SK-N-SH (cell line): Measurements from ENCODE around the gene PRKCD. TPM values are rescaled to one million over a fixed set of nuclear protein-coding genes. Genes with fewer than 3 reads are reported as not detected.
A peak's percentile ranks its signal among the peaks of the same experiment; 100 is the strongest.

ENCODE experiments used
- CTCF ChIA-PET: fragments of 300-600, 350-600 bp; formaldehyde crosslinking; extraction: SDS; loops from one replicate; lab custom pipeline; 2021; lab: Yijun Ruan, JAX
- POLR2A ChIA-PET: fragments of 350-600 bp; sonication (Branson Sonifier 250); formaldehyde crosslinking; extraction: SDS; loops from one replicate; lab custom pipeline; 2020; ENCODE audit warnings: antibody characterized with exemption, inconsistent platforms; lab: Yijun Ruan, JAX
- DNase-seq: peaks from one replicate; pipeline ENCODE4 v3.0.0; 2012
- H2AFZ ChIP-seq: fragments of 200-600 bp; sonication (generic); 2 replicates; pipeline ENCODE4 v1.8.1; 2016; ENCODE audit warnings: antibody characterized with exemption, mild to moderate bottlenecking, low read depth
- H3F3A ChIP-seq: fragments of 200-600 bp; sonication (generic); replicated peaks from 2 replicates; pipeline ENCODE3; 2016; ENCODE audit warnings: antibody characterized with exemption, mild to moderate bottlenecking; ENCODE audit not compliant: insufficient read depth
- H3K27ac ChIP-seq, 2 experiments: fragments of 200-500 bp in 1 of 2; fragments of 200-600 bp in 1 of 2; sonication (Bioruptor generic) in 1 of 2; sonication (generic), shearing (Covaris generic) in 1 of 2; 2 replicates each; pipeline versions ENCODE4 v1.5.1 to v1.6.1; 2014 to 2016; ENCODE audit warnings: low read depth in 2 of 2, inconsistent platforms in 1 of 2, low read length in 1 of 2, mild to moderate bottlenecking in 1 of 2, mixed read lengths in 1 of 2
- H3K27me3 ChIP-seq: fragments of 200-600 bp; sonication (generic), shearing (Covaris generic); 2 replicates; pipeline ENCODE4 v1.6.1; 2016; ENCODE audit warnings: mixed run types; ENCODE audit not compliant: insufficient read depth
- H3K36me3 ChIP-seq, 2 experiments: fragments of 200-500 bp in 1 of 2; fragments of 200-600 bp in 1 of 2; sonication (Bioruptor generic) in 1 of 2; sonication (generic) in 1 of 2; replicated peaks in 1 of 2; 2 replicates each; pipeline versions ENCODE3 to v1.5.1; 2014 to 2016; ENCODE audit warnings: low read length in 1 of 2, mild to moderate bottlenecking in 1 of 2; ENCODE audit not compliant: insufficient read depth in 2 of 2, control insufficient read depth in 1 of 2
- H3K4me1 ChIP-seq, 2 experiments: fragments of 200-500 bp in 1 of 2; fragments of 200-600 bp in 1 of 2; sonication (Bioruptor generic) in 1 of 2; sonication (generic), shearing (Covaris generic) in 1 of 2; 2 replicates each; pipeline versions ENCODE4 v1.5.1 to v1.6.1; 2014 to 2016; ENCODE audit warnings: low read depth in 1 of 2, low read length in 1 of 2, mixed run types in 1 of 2; ENCODE audit not compliant: insufficient read depth in 2 of 2, control insufficient read depth in 1 of 2
- H3K4me2 ChIP-seq: fragments of 200-600 bp; sonication (generic), shearing (Covaris generic); 2 replicates; pipeline ENCODE4 v1.6.1; 2017; ENCODE audit warnings: mixed run types
- H3K4me3 ChIP-seq, 2 experiments: fragments of 200-500 bp in 1 of 2; fragments of 200-600 bp in 1 of 2; sonication (Bioruptor generic) in 1 of 2; sonication (generic), shearing (Covaris generic) in 1 of 2; 2 replicates each; pipeline versions ENCODE4 v1.5.1 to v1.8.1; 2014 to 2016; ENCODE audit warnings: low read depth in 2 of 2, inconsistent platforms in 1 of 2, low read length in 1 of 2, mild to moderate bottlenecking in 1 of 2, mixed read lengths in 1 of 2, moderate library complexity in 1 of 2
- H3K79me2 ChIP-seq: fragments of 200-600 bp; sonication (generic); 2 replicates; pipeline ENCODE4 v1.8.1; 2017; ENCODE audit warnings: mild to moderate bottlenecking; ENCODE audit not compliant: insufficient read depth
- H3K9ac ChIP-seq: fragments of 200-600 bp; sonication (generic); 2 replicates; pipeline ENCODE4 v1.6.1; 2017; ENCODE audit warnings: mixed run types
- H3K9me2 ChIP-seq: fragments of 200-600 bp; sonication (generic); 2 replicates; pipeline ENCODE4 v1.6.1; 2017; ENCODE audit warnings: mixed run types
- H3K9me3 ChIP-seq: fragments of 200-600 bp; sonication (generic); 2 replicates; pipeline ENCODE4 v1.6.1; 2017; ENCODE audit warnings: mixed run types, mild to moderate bottlenecking, moderate library complexity
- H4K20me1 ChIP-seq: fragments of 200-600 bp; sonication (generic); 2 replicates; pipeline ENCODE4 v1.6.1; 2017; ENCODE audit warnings: mild to moderate bottlenecking, mixed run types; ENCODE audit not compliant: insufficient read depth
- CHD2 ChIP-seq: fragments of 150-350 bp; IDR thresholded peaks from 2 replicates; pipeline ENCODE4 v1.6.1; 2018; ENCODE audit warnings: low read length; ENCODE audit not compliant: partially characterized antibody
- ELF1 ChIP-seq: IDR thresholded peaks from 2 replicates; pipeline ENCODE4 v1.4.0; 2012
- EP300 ChIP-seq, 2 experiments: IDR thresholded peaks; 2 replicates each; pipeline versions ENCODE4 v1.4.0 to v1.6.1; 2012; ENCODE audit warnings: borderline replicate concordance in 1 of 2, low read depth in 1 of 2, low read length in 1 of 2
- EZH2phosphoT487 ChIP-seq: fragments of 200-600 bp; sonication (generic); IDR thresholded peaks from 2 replicates; pipeline ENCODE4 v1.6.1; 2017; ENCODE audit warnings: low read depth, mixed run types, mild to moderate bottlenecking, antibody characterized with exemption, moderate library complexity, borderline replicate concordance
- FOSL2 ChIP-seq: IDR thresholded peaks from 2 replicates; pipeline ENCODE4 v1.4.0; 2012; ENCODE audit warnings: low read depth, mild to moderate bottlenecking, moderate library complexity, borderline replicate concordance
- FOXJ3 ChIP-seq: sonication (generic); formaldehyde crosslinking; IDR thresholded peaks from 2 replicates; pipeline ENCODE4 v1.5.1; 2020; ENCODE audit warnings: mild to moderate bottlenecking, missing genetic modification reagents
- FOXM1 ChIP-seq: IDR thresholded peaks from 2 replicates; pipeline ENCODE4 v1.4.0; 2012; ENCODE audit warnings: low read depth, mild to moderate bottlenecking
- GATA2 ChIP-seq: sonication (generic); formaldehyde crosslinking; IDR thresholded peaks from 2 replicates; pipeline ENCODE4 v1.5.0; 2020; ENCODE audit warnings: mild to moderate bottlenecking, missing genetic modification reagents
- JUND ChIP-seq: IDR thresholded peaks from 2 replicates; pipeline ENCODE4 v1.4.0; 2012
- MEF2A ChIP-seq: IDR thresholded peaks from 2 replicates; pipeline ENCODE4 v1.4.0; 2012; ENCODE audit warnings: low read depth, borderline replicate concordance
- NFIC ChIP-seq: IDR thresholded peaks from 2 replicates; pipeline ENCODE4 v1.4.0; 2012; ENCODE audit warnings: borderline replicate concordance
- NRF1 ChIP-seq: IDR thresholded peaks from 2 replicates; pipeline ENCODE4 v1.6.1; 2012; ENCODE audit warnings: low read depth, mild to moderate bottlenecking, low read length
- RCOR1 ChIP-seq: fragments of 150-350 bp; IDR thresholded peaks from 2 replicates; pipeline ENCODE4 v1.6.1; 2017; ENCODE audit warnings: antibody characterized with exemption, low read length
- RFX5 ChIP-seq: IDR thresholded peaks from 2 replicates; pipeline ENCODE4 v1.6.1; 2012; ENCODE audit warnings: mild to moderate bottlenecking, improper control_type of control experiment, low read length
- RXRA ChIP-seq: IDR thresholded peaks from 2 replicates; pipeline ENCODE4 v1.4.0; 2012; ENCODE audit warnings: low read depth, mild to moderate bottlenecking, borderline replicate concordance
- SMC3 ChIP-seq: IDR thresholded peaks from 2 replicates; pipeline ENCODE4 v1.6.1; 2012; ENCODE audit warnings: low read depth, low read length, improper control_type of control experiment
- TAF1 ChIP-seq: IDR thresholded peaks from 2 replicates; pipeline ENCODE4 v1.6.1; 2012; ENCODE audit warnings: low read depth, mild to moderate bottlenecking, low read length, moderate library complexity, borderline replicate concordance
- TEAD4 ChIP-seq: IDR thresholded peaks from 2 replicates; pipeline ENCODE4 v1.4.0; 2012; ENCODE audit warnings: mild to moderate bottlenecking, borderline replicate concordance; ENCODE audit not compliant: insufficient read depth
- YY1 ChIP-seq: IDR thresholded peaks from 2 replicates; pipeline ENCODE4 v1.4.0; 2012; ENCODE audit warnings: low read depth, mild to moderate bottlenecking
- WGBS: methylation state at CpG from one replicate; pipeline ENCODE4 v1.1.6; 2017; ENCODE audit warnings: low lambda C conversion rate; 5-methylcytosine and 5-hydroxymethylcytosine counted together
- polyA plus RNA-seq, 3 experiments: library from polyadenylated mRNA; depleted of rRNA; stranded (reverse); fragments of >200 nt; gene quantifications; 2 replicates each; pipeline ENCODE4 v1.2.3, GENCODE V29; 2012
- TF ChIP-seq, protein P1 (sequence below): IDR thresholded peaks from 2 replicates; pipeline ENCODE4 v1.4.0; 2012; ENCODE audit warnings: low read depth, borderline replicate concordance
- TF ChIP-seq, protein P2 (sequence below): fragments of 200-600 bp; sonication (generic); IDR thresholded peaks from 2 replicates; pipeline ENCODE4 v1.6.1; 2017; ENCODE audit warnings: antibody characterized with exemption, mild to moderate bottlenecking, moderate library complexity
- TF ChIP-seq, protein P3 (sequence below): fragments of 150-350 bp; IDR thresholded peaks from 2 replicates; pipeline ENCODE4 v1.6.1; 2017; ENCODE audit warnings: antibody characterized with exemption, low read length, low read depth, borderline replicate concordance
- TF ChIP-seq, protein P4 (sequence below): IDR thresholded peaks from 2 replicates; pipeline ENCODE4 v1.4.0; 2012; ENCODE audit warnings: low read depth, borderline replicate concordance
- TF ChIP-seq, protein P5 (sequence below): IDR thresholded peaks from 2 replicates; pipeline ENCODE4 v1.4.0; 2012; ENCODE audit warnings: low read depth
- TF ChIP-seq, protein P6 (sequence below): IDR thresholded peaks from 2 replicates; pipeline ENCODE4 v1.6.1; 2012; ENCODE audit warnings: mild to moderate bottlenecking, low read depth, low read length, moderate library complexity

Gene PRKCD
- polyA plus RNA-seq, 1 of the 3 experiments (the other 2 are of a cell fraction): 29.0 TPM

DNA sequence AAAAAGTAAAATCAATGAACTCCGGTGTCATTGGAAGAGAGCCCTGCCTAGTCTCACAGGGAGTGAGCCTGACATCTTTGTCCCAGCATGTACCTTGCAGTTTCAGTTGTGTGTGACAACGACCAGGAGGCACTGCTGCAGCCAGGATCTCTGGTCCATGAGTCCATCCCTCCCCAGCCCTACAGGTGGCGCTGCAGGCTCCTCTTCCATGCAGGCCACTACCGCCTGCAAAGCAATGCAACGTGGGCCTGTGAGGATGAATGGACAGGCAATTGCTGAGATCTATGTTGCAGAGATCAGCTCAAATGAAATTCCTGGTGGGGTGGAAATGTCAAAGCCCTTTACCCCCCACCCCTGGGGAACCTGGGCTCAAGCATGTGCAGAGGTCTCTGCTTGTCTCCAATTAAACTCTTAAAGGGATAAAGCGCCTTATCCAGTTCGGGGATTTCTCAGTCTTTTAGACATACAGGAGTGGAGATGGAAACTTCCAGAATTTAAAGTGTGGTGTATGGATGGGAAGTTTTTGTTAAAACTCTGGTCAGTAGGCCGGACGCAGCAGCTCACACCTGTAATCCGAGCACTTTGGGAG lies 59.0 kb downstream of the PRKCD start:
- no peaks in the 10 kb centered on the region for H3K27me3 ChIP-seq
- H3K79me2 ChIP-seq: no peaks in the 10 kb centered on the region
- peaks cover 4 to 24% of the 10 kb centered on the region in 2 experiments for H3K36me3 ChIP-seq
- H2AFZ ChIP-seq: no peak overlapping the region
- H3F3A ChIP-seq: peaks cover 17% of the 10 kb centered on the region
- H3K27ac ChIP-seq: no peak overlapping the region
- H3K9ac ChIP-seq: no peak overlapping the region
- no peak overlapping the region; a peak in 1 of 4 replicates for H3K4me3 ChIP-seq
- H3K4me2 ChIP-seq: no peak overlapping the region
- peak; percentile 91 for DNase-seq
- no peaks in the 10 kb centered on the region for H4K20me1 ChIP-seq
- WGBS: 67% methylated on average over 6 of the region's 10 CpGs
- no peaks in the 10 kb centered on the region for H3K9me2 ChIP-seq
- no peaks in the 10 kb centered on the region for H3K9me3 ChIP-seq
- CTCF ChIA-PET: interaction anchor here (0.6 to 4.1 kb wide), 31 partner anchors 9 to 699 kb away, joined by 3 to 18 read pairs (median 3); no protein-coding TSS in a partner anchor
- no peaks in the 10 kb centered on the region for H3K4me1 ChIP-seq
- POLR2A ChIA-PET: interaction anchor here (1.2 kb wide), 1 partner anchor 22 kb away, joined by 3 read pairs; no protein-coding TSS in a partner anchor
- no peak for TF ChIP-seq NFIC
- TF ChIP-seq RFX5: no peak
- TF ChIP-seq TAF1: no peak
- no peak for TF ChIP-seq TEAD4
- no peak for TF ChIP-seq RXRA
- TF ChIP-seq JUND: no peak
- TF ChIP-seq, protein P1, sequence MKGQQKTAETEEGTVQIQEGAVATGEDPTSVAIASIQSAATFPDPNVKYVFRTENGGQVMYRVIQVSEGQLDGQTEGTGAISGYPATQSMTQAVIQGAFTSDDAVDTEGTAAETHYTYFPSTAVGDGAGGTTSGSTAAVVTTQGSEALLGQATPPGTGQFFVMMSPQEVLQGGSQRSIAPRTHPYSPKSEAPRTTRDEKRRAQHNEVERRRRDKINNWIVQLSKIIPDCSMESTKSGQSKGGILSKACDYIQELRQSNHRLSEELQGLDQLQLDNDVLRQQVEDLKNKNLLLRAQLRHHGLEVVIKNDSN: no peak
- TF ChIP-seq, protein P2, sequence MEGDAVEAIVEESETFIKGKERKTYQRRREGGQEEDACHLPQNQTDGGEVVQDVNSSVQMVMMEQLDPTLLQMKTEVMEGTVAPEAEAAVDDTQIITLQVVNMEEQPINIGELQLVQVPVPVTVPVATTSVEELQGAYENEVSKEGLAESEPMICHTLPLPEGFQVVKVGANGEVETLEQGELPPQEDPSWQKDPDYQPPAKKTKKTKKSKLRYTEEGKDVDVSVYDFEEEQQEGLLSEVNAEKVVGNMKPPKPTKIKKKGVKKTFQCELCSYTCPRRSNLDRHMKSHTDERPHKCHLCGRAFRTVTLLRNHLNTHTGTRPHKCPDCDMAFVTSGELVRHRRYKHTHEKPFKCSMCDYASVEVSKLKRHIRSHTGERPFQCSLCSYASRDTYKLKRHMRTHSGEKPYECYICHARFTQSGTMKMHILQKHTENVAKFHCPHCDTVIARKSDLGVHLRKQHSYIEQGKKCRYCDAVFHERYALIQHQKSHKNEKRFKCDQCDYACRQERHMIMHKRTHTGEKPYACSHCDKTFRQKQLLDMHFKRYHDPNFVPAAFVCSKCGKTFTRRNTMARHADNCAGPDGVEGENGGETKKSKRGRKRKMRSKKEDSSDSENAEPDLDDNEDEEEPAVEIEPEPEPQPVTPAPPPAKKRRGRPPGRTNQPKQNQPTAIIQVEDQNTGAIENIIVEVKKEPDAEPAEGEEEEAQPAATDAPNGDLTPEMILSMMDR: peak; percentile 94
- TF ChIP-seq, protein P3, sequence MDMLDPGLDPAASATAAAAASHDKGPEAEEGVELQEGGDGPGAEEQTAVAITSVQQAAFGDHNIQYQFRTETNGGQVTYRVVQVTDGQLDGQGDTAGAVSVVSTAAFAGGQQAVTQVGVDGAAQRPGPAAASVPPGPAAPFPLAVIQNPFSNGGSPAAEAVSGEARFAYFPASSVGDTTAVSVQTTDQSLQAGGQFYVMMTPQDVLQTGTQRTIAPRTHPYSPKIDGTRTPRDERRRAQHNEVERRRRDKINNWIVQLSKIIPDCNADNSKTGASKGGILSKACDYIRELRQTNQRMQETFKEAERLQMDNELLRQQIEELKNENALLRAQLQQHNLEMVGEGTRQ: no peak
- no peak for TF ChIP-seq FOSL2
- peak; percentile 57 for TF ChIP-seq CHD2
- no peak for TF ChIP-seq MEF2A
- TF ChIP-seq FOXJ3 (CRISPR knock-in tag): no peak
- TF ChIP-seq, protein P4, sequence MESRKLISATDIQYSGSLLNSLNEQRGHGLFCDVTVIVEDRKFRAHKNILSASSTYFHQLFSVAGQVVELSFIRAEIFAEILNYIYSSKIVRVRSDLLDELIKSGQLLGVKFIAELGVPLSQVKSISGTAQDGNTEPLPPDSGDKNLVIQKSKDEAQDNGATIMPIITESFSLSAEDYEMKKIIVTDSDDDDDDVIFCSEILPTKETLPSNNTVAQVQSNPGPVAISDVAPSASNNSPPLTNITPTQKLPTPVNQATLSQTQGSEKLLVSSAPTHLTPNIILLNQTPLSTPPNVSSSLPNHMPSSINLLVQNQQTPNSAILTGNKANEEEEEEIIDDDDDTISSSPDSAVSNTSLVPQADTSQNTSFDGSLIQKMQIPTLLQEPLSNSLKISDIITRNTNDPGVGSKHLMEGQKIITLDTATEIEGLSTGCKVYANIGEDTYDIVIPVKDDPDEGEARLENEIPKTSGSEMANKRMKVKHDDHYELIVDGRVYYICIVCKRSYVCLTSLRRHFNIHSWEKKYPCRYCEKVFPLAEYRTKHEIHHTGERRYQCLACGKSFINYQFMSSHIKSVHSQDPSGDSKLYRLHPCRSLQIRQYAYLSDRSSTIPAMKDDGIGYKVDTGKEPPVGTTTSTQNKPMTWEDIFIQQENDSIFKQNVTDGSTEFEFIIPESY: no peak
- TF ChIP-seq SMC3: peak; percentile 71
- TF ChIP-seq, protein P5, sequence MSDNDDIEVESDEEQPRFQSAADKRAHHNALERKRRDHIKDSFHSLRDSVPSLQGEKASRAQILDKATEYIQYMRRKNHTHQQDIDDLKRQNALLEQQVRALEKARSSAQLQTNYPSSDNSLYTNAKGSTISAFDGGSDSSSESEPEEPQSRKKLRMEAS: peak; percentile 85
- TF ChIP-seq, protein P6, sequence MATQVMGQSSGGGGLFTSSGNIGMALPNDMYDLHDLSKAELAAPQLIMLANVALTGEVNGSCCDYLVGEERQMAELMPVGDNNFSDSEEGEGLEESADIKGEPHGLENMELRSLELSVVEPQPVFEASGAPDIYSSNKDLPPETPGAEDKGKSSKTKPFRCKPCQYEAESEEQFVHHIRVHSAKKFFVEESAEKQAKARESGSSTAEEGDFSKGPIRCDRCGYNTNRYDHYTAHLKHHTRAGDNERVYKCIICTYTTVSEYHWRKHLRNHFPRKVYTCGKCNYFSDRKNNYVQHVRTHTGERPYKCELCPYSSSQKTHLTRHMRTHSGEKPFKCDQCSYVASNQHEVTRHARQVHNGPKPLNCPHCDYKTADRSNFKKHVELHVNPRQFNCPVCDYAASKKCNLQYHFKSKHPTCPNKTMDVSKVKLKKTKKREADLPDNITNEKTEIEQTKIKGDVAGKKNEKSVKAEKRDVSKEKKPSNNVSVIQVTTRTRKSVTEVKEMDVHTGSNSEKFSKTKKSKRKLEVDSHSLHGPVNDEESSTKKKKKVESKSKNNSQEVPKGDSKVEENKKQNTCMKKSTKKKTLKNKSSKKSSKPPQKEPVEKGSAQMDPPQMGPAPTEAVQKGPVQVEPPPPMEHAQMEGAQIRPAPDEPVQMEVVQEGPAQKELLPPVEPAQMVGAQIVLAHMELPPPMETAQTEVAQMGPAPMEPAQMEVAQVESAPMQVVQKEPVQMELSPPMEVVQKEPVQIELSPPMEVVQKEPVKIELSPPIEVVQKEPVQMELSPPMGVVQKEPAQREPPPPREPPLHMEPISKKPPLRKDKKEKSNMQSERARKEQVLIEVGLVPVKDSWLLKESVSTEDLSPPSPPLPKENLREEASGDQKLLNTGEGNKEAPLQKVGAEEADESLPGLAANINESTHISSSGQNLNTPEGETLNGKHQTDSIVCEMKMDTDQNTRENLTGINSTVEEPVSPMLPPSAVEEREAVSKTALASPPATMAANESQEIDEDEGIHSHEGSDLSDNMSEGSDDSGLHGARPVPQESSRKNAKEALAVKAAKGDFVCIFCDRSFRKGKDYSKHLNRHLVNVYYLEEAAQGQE: no peak
- no peak for TF ChIP-seq EP300 (IDR thresholded peaks at IDR 0.05; ENCODE audit: borderline replicate concordance in 1 of 2, low read depth in 1 of 2, low read length in 1 of 2)
- TF ChIP-seq GATA2: no peak
- no peak for TF ChIP-seq EZH2phosphoT487
- no peak; the same call in 1 of the 2 replicates for TF ChIP-seq RCOR1
- no peak for TF ChIP-seq YY1
- TF ChIP-seq NRF1: no peak
- TF ChIP-seq ELF1: no peak
- no peak for TF ChIP-seq FOXM1
